Ovary (tissue), 3 donors: ENCODE measurements around the gene IRF2BPL.

Experiments
- CTCF ChIP-seq, 3 donors: fragments of 450-650 bp in 2 of 3; fragments of 200-600 bp in 1 of 3; IDR thresholded peaks; one replicate each; pipeline versions ENCODE4 v1.5.1 to v1.8.0; 2016 to 2022; ENCODE audit warnings: antibody characterized with exemption in 3 of 3, mild to moderate bottlenecking in 1 of 3
- POLR2A ChIP-seq: fragments of 450-650 bp; IDR thresholded peaks from one replicate; pipeline ENCODE4 v1.6.1; 2017; ENCODE audit warnings: antibody characterized with exemption, mild to moderate bottlenecking, moderate library complexity
- donor health status: DM: no; HTN: no; CAD: no.

- TF ChIP-seq CTCF (IDR thresholded peaks at IDR 0.05) (no peak), POLR2A (no peak)
Measured at GRCh38 chr14:76996563-76997146, 31.9 kb downstream of the IRF2BPL start.
